ENCODE results near the gene PTAFR.

The PTAFR gene

GRCh38 chr1:28119556-28119955 is 56.9 kb downstream of the PTAFR start:
- no peak for DNase-seq (ENCODE audit: low spot score)

- DNase-seq (ENCODE audit: low spot score) = no peak
Observed at GRCh38 chr1:28118640-28119307, 57.7 kb downstream of the PTAFR start.

GRCh38 chr1:28115267-28115666 is 61.2 kb downstream of the PTAFR start:
- DNase-seq (ENCODE audit: low spot score) = no peak

GRCh38 chr1:28114844-28115243 is 61.6 kb downstream of the PTAFR start:
- no peak for DNase-seq (ENCODE audit: low spot score)

GRCh38 chr1:28113242-28113572 is 63.3 kb downstream of the PTAFR start:
- DNase-seq (ENCODE audit: low spot score) = no peak

GRCh38 chr1:28112388-28113241 is 63.9 kb downstream of the PTAFR start:
- DNase-seq (ENCODE audit: low spot score) = no peak

- DNase-seq (ENCODE audit: low spot score) = no peak
Observed at GRCh38 chr1:28111157-28111556, 65.3 kb downstream of the PTAFR start.

- DNase-seq (ENCODE audit: low spot score) = no peak
Observed at GRCh38 chr1:28110555-28110954, 65.9 kb downstream of the PTAFR start.

- DNase-seq (ENCODE audit: low spot score) = peak; percentile 34
Observed at GRCh38 chr1:28109639-28110038, 66.9 kb downstream of the PTAFR start.

- no peak for DNase-seq (ENCODE audit: low spot score)
Observed at GRCh38 chr1:28108001-28108400, 68.5 kb downstream of the PTAFR start.

GRCh38 chr1:28104866-28105467 is 71.5 kb downstream of the PTAFR start:
- DNase-seq (ENCODE audit: low spot score) = no peak

GRCh38 chr1:28102189-28102588 is 74.3 kb downstream of the PTAFR start:
- DNase-seq (ENCODE audit: low spot score) = no peak

GRCh38 chr1:28099050-28099769 is 77.3 kb downstream of the PTAFR start:
- DNase-seq (ENCODE audit: low spot score) = no peak

Data from D341Med (cell line).